Sigmoid colon (tissue), 7 donors: Measurements from ENCODE around the gene WDR90. TPM values are rescaled to one million over a fixed set of nuclear protein-coding genes. Genes with fewer than 3 reads are reported as not detected.
A peak's percentile ranks its signal among the peaks of the same experiment; 100 is the strongest.

Experiments
- DNase-seq: peaks from one replicate; pipeline ENCODE4 v3.0.0-alpha.2; 2019
- H3K27ac ChIP-seq, 4 donors: fragments of 200-600 bp; sonication (generic); one replicate each; pipeline ENCODE4 v1.5.1; 2016 to 2019; ENCODE audit warnings: mild to moderate bottlenecking in 1 of 4
- H3K27me3 ChIP-seq, 3 donors: fragments of 200-600 bp; sonication (generic); one replicate each; pipeline ENCODE4 v1.5.1; 2019; ENCODE audit warnings: mild to moderate bottlenecking in 1 of 3
- H3K36me3 ChIP-seq, 4 donors: fragments of 200-600 bp; sonication (generic); one replicate each; pipeline ENCODE4 v1.5.1; 2016 to 2019
- H3K4me1 ChIP-seq, 4 donors: fragments of 200-600 bp; sonication (generic); one replicate each; pipeline ENCODE4 v1.5.1; 2017 to 2019
- H3K4me3 ChIP-seq, 4 donors: fragments of 200-600 bp; sonication (generic); one replicate each; pipeline ENCODE4 v1.5.1; 2017 to 2019; ENCODE audit warnings: mild to moderate bottlenecking in 2 of 4, moderate library complexity in 1 of 4
- H3K9me3 ChIP-seq, 4 donors: fragments of 200-600 bp in 3 of 4; sonication (generic) in 3 of 4; one replicate each; pipeline versions ENCODE4 v1.5.1 to v1.6.1; 2013 to 2019
- CTCF ChIP-seq, 4 experiments: fragments of 450-650 bp in 3 of 4; fragments of 200-600 bp in 1 of 4; IDR thresholded peaks; one replicate each; pipeline ENCODE4 v1.5.1; 2016 to 2019; ENCODE audit warnings: antibody characterized with exemption in 4 of 4, mild to moderate bottlenecking in 3 of 4, moderate library complexity in 2 of 4
- EP300 ChIP-seq, 4 donors: sonication (generic); formaldehyde crosslinking; IDR thresholded peaks; one replicate each; pipeline ENCODE4 v1.6.1; 2017; ENCODE audit warnings: antibody characterized with exemption in 4 of 4
- POLR2A ChIP-seq, 2 donors: fragments of 450-650 bp; IDR thresholded peaks; one replicate each; pipeline ENCODE4 v1.6.1; 2016; ENCODE audit warnings: antibody characterized with exemption in 2 of 2, mild to moderate bottlenecking in 2 of 2, moderate library complexity in 2 of 2
- POLR2AphosphoS5 ChIP-seq, 4 donors: sonication (generic); formaldehyde crosslinking; IDR thresholded peaks; one replicate each; pipeline ENCODE4 v1.6.1; 2017; ENCODE audit warnings: antibody characterized with exemption in 4 of 4
- WGBS, 2 donors: extraction: QIAGEN DNeasy Blood & Tissue Kit; methylation state at CpG; one replicate each; pipeline ENCODE4 v1.1.7; 2013; 5-methylcytosine and 5-hydroxymethylcytosine counted together
- intact Hi-C: fragments of 100-400 bp; cut with DNase I; formaldehyde crosslinking; loops from one replicate; pipeline ENCODE4 v1.15.1; 2023
- polyA plus RNA-seq, 3 donors: library from polyadenylated mRNA; stranded (reverse); fragments of 200-250 nt; gene quantifications; one replicate each; pipeline ENCODE4 v1.2.3, GENCODE V29; 2013
- total RNA-seq, 4 donors: library from RNA; depleted of rRNA; stranded (reverse); fragments of >200 nt; gene quantifications; one replicate each; pipeline ENCODE4 v1.1.0, GENCODE V29; 2016
- donor health status: healthy with polysubstance abuse.
- donor health status: Bipolar disorder and iron deficiency.
- donor health status: healthy.

Gene WDR90
- total and polyA plus RNA-seq, 7 donors = 5.4 to 49.0 (median 10.3) TPM

- DNase-seq = no peak
- Histone ChIP-seq H3K27me3 (no peaks in the 10 kb centered on the region), H3K36me3 (no peaks in the 10 kb centered on the region), H3K4me1 (peaks cover 0 to 7% (median 6%) of the 10 kb centered on the region in 4 donors), H3K9me3 (no peaks in the 10 kb centered on the region), H3K27ac (no peak overlapping the region), H3K4me3 (no peak overlapping the region)
- intact Hi-C loops = no loop called here
- TF ChIP-seq POLR2A (IDR thresholded peaks at IDR 0.05) = no peak
- no peak for TF ChIP-seq CTCF (IDR thresholded peaks at IDR 0.05)
- TF ChIP-seq POLR2AphosphoS5 (IDR thresholded peaks at IDR 0.05) = no peak
- no peak for TF ChIP-seq EP300 (IDR thresholded peaks at IDR 0.05)
- 90 to 91% methylated on average over 13 of the region's 13 CpGs for WGBS, 2 donors
Observed at GRCh38 chr16:609316-609715, 39.8 kb upstream of the WDR90 start.

- TF ChIP-seq CTCF (IDR thresholded peaks at IDR 0.05) (no peak), POLR2A (IDR thresholded peaks at IDR 0.05) (no peak), POLR2AphosphoS5 (IDR thresholded peaks at IDR 0.05) (no peak), EP300 (IDR thresholded peaks at IDR 0.05) (no peak)
- H3K27me3 ChIP-seq = no peaks in the 10 kb centered on the region
- H3K4me1 ChIP-seq = peaks cover 0 to 7% (median 6%) of the 10 kb centered on the region in 4 donors
- WGBS, 2 donors = 76 to 84% methylated on average over 14 of the region's 14 CpGs
- intact Hi-C loops = no loop called here
- no peaks in the 10 kb centered on the region for H3K36me3 ChIP-seq
- H3K9me3 ChIP-seq = no peaks in the 10 kb centered on the region
- DNase-seq = no peak
- H3K27ac ChIP-seq = no peak overlapping the region
- H3K4me3 ChIP-seq = no peak overlapping the region
Observed at GRCh38 chr16:609984-610383, 39.2 kb upstream of the WDR90 start.

DNA sequence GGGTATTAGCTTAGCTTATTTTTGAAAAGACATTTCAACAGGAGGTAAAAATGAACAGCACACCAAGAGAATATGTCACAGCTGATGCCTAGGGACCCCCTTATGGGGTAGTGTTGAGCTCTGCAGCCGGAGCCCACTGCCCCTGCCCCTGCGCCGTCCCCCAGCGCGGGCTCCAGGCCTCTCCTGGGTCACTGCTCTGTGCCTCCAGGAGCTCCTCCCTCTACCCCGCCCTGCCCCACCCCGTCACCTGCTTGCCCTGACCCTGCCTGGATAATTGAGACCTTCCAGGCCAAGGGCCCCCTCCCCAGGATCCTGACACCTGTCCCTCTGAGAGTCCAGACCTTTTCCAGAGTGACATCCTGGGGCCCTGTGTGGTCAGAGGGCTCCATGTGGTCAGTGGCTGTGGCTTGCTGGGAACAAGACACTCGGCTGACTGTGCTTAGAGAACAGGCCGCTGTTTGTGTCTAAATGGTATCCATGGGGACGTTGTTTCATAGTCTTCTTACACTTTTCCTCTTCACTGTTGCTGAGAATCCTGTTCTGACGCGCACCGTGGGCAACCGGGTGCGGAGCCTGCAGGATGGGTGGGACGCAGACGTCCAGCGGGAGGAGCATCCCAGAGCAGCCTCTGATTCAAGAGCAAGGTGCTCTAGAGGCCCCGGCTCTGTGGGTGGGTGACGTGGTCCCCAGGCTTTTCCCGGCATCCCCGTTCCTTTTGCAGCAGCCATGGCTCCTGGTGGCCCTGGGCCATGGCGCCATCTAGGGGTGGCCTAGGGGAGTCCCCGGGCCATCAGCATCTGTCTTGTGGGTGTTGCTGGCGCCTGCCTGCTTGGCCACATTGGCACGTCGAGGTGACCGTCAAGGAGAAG is 38.4 kb upstream of the WDR90 start:
- no peaks in the 10 kb centered on the region for H3K36me3 ChIP-seq
- H3K4me3 ChIP-seq = no peak overlapping the region
- peak; percentile 72 for DNase-seq
- WGBS, 2 donors = 31 to 76% methylated on average over 28 of the region's 28 CpGs
- intact Hi-C loops = no loop called here
- TF ChIP-seq CTCF (IDR thresholded peaks at IDR 0.05) (peak in 3 of 4 experiments; percentile 49 to 72 (median 53)), POLR2AphosphoS5 (IDR thresholded peaks at IDR 0.05) (no peak), EP300 (IDR thresholded peaks at IDR 0.05) (no peak), POLR2A (IDR thresholded peaks at IDR 0.05) (no peak)
- no peaks in the 10 kb centered on the region for H3K27me3 ChIP-seq
- no peak overlapping the region for H3K27ac ChIP-seq
- H3K4me1 ChIP-seq = peaks cover 0 to 7% (median 6%) of the 10 kb centered on the region in 4 donors
- no peaks in the 10 kb centered on the region for H3K9me3 ChIP-seq

DNA sequence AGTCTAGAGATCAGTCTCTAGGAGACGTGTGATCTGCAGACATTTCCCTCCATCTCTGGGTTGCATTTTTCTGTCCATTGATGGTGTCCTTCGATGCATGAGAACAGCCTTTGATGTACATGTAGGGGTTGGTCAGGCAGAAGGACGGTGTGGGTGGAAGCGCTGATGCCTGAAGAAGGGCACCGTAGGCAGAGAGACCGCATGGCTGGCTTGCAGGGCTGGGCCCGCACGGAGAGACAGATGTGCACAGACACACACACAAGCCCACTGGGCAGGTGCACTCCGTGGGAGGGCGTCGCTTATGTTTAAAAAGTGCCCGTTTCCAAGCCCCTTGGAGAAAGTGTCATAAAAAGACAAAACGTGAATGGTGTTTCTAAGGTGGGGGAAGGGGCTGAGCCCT is 34.0 kb upstream of the WDR90 start:
- TF ChIP-seq POLR2A (IDR thresholded peaks at IDR 0.05) = no peak
- TF ChIP-seq EP300 (IDR thresholded peaks at IDR 0.05) = no peak
- TF ChIP-seq POLR2AphosphoS5 (IDR thresholded peaks at IDR 0.05) = no peak
- no peak for TF ChIP-seq CTCF (IDR thresholded peaks at IDR 0.05)
- WGBS, 2 donors = 87 to 92% methylated on average over 13 of the region's 13 CpGs
- Histone ChIP-seq H3K9me3 (no peaks in the 10 kb centered on the region), H3K4me1 (peaks cover 0 to 7% (median 6%) of the 10 kb centered on the region in 4 donors), H3K27ac (no peak overlapping the region), H3K27me3 (no peaks in the 10 kb centered on the region), H3K4me3 (no peak overlapping the region), H3K36me3 (peaks cover 0 to 4% (median 0%) of the 10 kb centered on the region in 4 donors)
- DNase-seq = no peak
- intact Hi-C loops = no loop called here
